Subcutaneous abdominal adipose tissue (tissue), 5 donors: ENCODE results near the gene TRIM32.

Experiments used
- H3K27ac ChIP-seq: one replicate; pipeline ENCODE4 v1.7.0; 2013; ENCODE audit warnings: low read depth, mild to moderate bottlenecking, inconsistent platforms, low read length, moderate library complexity
- H3K27me3 ChIP-seq, 5 donors: one replicate each; pipeline ENCODE4 v1.7.0; 2013; ENCODE audit warnings: low read length in 5 of 5, inconsistent platforms in 1 of 5; ENCODE audit not compliant: control insufficient read depth in 5 of 5, insufficient read depth in 4 of 5
- H3K36me3 ChIP-seq, 5 donors: one replicate each; pipeline ENCODE4 v1.7.0; 2013; ENCODE audit warnings: low read length in 5 of 5; ENCODE audit not compliant: control insufficient read depth in 5 of 5, insufficient read depth in 5 of 5
- H3K4me1 ChIP-seq, 5 donors: one replicate each; pipeline ENCODE4 v1.7.0; 2013; ENCODE audit warnings: low read length in 5 of 5, mild to moderate bottlenecking in 3 of 5, moderate library complexity in 1 of 5; ENCODE audit not compliant: control insufficient read depth in 5 of 5, insufficient read depth in 5 of 5
- H3K4me3 ChIP-seq, 5 donors: one replicate each; pipeline ENCODE4 v1.7.0; 2013; ENCODE audit warnings: low read length in 5 of 5, low read depth in 1 of 5
- H3K9ac ChIP-seq, 5 donors: one replicate each; pipeline ENCODE4 v1.7.0; 2013; ENCODE audit warnings: low read length in 5 of 5, mild to moderate bottlenecking in 4 of 5, moderate library complexity in 3 of 5
- H3K9me3 ChIP-seq, 5 donors: one replicate each; pipeline ENCODE4 v1.7.0; 2013; ENCODE audit warnings: low read length in 5 of 5; ENCODE audit not compliant: control insufficient read depth in 5 of 5
- donor health status: healthy.
- donor health status: healthy.
- donor health status: healthy.
- donor health status: healthy.
- donor health status: healthy.

The TRIM32 gene

DNA sequence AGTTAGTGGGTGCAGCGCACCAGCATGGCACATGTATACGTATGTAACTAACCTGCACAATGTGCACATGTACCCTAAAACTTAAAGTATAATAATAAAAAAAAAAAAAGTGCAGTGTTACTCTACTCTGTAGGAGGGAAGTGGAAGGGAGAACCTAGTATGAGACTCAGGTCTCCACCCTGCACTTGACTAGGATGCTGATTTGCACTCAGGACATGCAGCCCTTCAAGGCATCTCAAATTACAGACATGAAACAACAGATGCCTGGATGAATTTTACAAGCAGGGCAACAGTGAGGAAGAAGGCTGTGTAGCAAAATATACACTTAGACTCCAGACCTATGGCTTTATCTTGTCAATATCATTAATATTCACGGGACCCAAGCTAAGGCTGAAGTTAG is 16.5 kb downstream of the TRIM32 start:
- Histone ChIP-seq H3K36me3 (peaks cover 12 to 22% (median 17%) of the 10 kb centered on the region in 5 donors), H3K4me3 (no peak overlapping the region), H3K9me3 (no peaks in the 10 kb centered on the region), H3K9ac (no peak overlapping the region), H3K27me3 (no peaks in the 10 kb centered on the region), H3K27ac (no peak overlapping the region), H3K4me1 (no peaks in the 10 kb centered on the region)

DNA sequence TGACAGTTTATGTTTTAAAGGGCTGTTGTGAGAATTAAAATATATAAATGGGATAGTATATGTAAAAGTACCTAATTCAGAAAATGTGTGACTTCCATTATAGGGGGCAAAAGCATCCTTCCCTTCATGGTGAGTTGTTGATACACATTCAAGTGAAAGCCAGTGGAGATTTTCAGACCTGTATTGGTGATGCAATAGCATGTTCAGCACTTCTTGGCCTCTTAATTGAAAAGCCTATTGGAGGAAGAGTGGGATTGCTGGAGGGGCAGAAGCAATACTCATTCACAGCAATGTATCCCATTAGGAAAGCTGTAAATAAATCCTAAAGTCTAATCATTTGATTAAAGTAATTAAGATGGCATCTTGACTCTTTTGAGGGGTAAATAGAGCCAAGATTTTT is 17.4 kb downstream of the TRIM32 start:
- peaks cover 7 to 14% (median 12%) of the 10 kb centered on the region in 5 donors for H3K36me3 ChIP-seq
- no peaks in the 10 kb centered on the region for H3K9me3 ChIP-seq
- no peaks in the 10 kb centered on the region for H3K27me3 ChIP-seq
- H3K4me3 ChIP-seq, result no peak overlapping the region
- H3K27ac ChIP-seq, result no peak overlapping the region
- H3K9ac ChIP-seq, result no peak overlapping the region
- no peaks in the 10 kb centered on the region for H3K4me1 ChIP-seq

DNA sequence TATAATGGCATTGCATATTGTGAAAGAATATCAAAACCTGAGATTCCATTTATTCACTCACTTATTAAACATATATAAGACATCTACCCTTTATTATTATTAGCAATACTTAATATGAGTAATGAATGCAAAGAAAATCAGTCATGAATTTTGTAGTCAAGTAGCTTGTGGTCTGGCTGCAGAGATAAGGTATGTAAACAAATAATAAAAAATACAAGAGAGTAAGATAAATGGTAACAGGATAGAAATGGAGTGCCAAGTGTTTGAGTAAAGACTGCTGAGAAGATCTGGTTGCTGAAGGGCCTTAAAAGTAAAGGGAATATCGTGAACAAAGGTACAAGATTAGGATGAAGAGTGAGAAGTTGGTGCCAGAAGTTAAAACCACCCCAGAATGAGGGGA is 18.4 kb downstream of the TRIM32 start:
- Histone ChIP-seq H3K27me3 (no peaks in the 10 kb centered on the region), H3K4me3 (no peak overlapping the region), H3K36me3 (peaks cover 0 to 7% (median 3%) of the 10 kb centered on the region in 5 donors), H3K9ac (no peak overlapping the region), H3K9me3 (no peaks in the 10 kb centered on the region), H3K4me1 (no peaks in the 10 kb centered on the region), H3K27ac (no peak overlapping the region)

DNA sequence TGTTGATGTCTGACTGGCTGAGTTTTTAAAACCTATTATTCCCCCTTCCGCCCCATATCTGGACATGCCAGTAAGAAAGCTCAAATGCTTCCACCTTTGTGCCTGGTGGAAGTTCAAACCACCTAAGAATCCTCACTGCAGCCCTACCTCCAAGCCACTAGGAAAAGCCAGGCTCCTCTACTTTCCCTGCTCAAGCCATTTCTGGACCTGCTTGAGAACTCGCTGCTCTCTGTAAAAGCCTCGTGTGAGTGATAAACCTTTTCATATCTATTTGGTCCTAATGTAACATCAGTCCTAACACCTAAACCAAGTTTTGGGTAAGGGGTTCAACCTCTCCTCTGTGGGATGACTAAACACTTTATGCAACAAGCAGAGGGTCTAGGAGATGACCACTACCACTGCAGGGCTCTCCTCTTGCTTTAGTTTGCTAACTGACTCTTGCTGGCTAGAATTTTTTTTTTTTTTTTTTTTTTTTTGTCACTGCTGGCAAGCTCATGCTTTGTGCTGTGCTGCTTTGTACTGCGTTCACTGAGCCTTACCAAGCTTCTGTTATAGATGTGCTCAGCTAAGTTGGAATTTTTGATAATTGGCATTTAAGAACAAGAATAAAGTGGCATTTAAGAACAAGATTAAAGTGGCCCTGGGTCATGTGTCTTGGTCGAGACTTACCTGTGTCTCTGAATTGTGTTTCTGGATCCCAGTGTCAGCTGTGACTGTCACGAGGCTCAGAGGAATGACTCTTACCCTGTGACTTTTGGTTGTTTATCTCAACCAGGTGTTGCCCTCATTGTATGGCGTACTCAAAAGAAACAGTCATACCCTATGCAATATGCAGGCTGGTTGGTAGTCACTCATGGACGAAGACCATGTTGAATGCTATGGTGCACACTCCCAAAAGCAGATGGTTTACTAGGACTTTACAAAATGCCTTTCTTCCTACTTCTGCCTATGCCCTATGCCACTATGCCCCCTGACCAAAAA is 19.5 kb downstream of the TRIM32 start:
- H3K9ac ChIP-seq, result no peak overlapping the region
- H3K4me1 ChIP-seq, result no peaks in the 10 kb centered on the region
- H3K36me3 ChIP-seq, result peaks cover 0 to 3% (median 0%) of the 10 kb centered on the region in 5 donors
- H3K4me3 ChIP-seq, result no peak overlapping the region
- no peaks in the 10 kb centered on the region for H3K27me3 ChIP-seq
- no peak overlapping the region for H3K27ac ChIP-seq
- H3K9me3 ChIP-seq, result no peaks in the 10 kb centered on the region

DNA sequence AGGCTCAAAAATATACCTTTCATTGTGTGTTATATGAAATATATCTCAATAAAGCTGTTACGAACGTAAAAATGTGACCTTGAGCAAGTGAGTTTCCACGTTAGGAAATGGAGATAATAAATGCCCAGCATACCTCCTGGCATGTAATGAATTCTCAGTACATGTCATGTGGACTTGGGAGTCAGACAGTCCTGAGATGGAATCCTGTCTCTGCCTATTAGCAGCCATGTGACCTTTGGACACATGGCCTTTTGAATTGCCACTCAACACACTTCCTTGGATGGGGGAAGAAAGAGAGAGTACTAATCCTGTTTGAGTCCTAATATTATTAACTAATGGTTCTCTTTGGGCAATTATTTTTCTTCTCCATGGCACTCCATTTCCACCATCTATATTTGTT is 25.7 kb downstream of the TRIM32 start:
- H3K9me3 ChIP-seq, result no peaks in the 10 kb centered on the region
- H3K4me3 ChIP-seq, result no peak overlapping the region
- no peak overlapping the region for H3K9ac ChIP-seq
- H3K36me3 ChIP-seq, result no peaks in the 10 kb centered on the region
- no peak overlapping the region for H3K27ac ChIP-seq
- H3K4me1 ChIP-seq, result peaks cover 0 to 15% (median 4%) of the 10 kb centered on the region in 5 donors
- no peaks in the 10 kb centered on the region for H3K27me3 ChIP-seq

DNA sequence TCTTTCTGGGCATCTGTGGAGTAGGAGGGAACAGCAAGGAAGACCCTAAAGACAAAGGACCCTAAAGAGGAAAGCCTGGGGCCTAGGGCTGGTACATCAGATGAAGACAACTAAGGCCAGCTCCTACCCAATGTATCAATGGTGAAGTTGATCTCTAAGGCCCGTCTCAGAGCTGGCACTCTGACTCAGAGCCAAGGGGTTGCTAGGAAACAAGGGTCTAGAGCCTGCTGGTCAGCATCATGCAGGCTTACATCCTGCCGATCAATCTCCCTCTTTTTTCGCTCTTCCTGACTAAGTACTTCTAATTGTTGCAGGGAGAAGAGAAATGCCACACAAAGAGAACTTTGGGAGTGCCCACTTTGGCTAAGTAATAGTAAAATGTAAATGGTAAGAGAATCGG is 26.2 kb downstream of the TRIM32 start:
- no peak overlapping the region for H3K9ac ChIP-seq
- peaks cover 0 to 15% (median 4%) of the 10 kb centered on the region in 5 donors for H3K4me1 ChIP-seq
- no peak overlapping the region for H3K27ac ChIP-seq
- H3K4me3 ChIP-seq, result no peak overlapping the region
- no peaks in the 10 kb centered on the region for H3K9me3 ChIP-seq
- H3K27me3 ChIP-seq, result no peaks in the 10 kb centered on the region
- H3K36me3 ChIP-seq, result no peaks in the 10 kb centered on the region

DNA sequence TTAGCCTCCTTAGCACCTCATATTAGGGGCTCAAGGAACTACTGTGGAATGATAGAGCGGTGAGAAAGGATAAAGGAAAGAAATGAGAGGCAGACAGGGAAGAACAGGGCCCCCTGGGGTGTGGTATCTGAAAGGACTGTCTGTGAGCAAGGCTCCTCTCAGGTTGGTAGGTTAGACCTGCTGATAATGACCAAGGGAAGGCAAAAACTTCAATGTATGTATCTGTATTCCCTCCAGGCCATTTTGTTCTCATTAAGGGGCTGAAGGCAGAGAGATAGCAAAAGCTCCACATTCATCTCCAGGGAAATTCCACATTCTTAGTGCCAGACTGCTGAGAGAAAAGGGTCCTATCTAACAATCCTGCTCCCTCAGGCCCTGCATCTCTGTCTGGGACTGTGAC is 28.6 kb downstream of the TRIM32 start:
- Histone ChIP-seq H3K9me3 (no peaks in the 10 kb centered on the region), H3K36me3 (no peaks in the 10 kb centered on the region), H3K27ac (no peak overlapping the region), H3K9ac (no peak overlapping the region), H3K4me3 (no peak overlapping the region), H3K27me3 (no peaks in the 10 kb centered on the region), H3K4me1 (peaks cover 0 to 15% (median 4%) of the 10 kb centered on the region in 5 donors)

DNA sequence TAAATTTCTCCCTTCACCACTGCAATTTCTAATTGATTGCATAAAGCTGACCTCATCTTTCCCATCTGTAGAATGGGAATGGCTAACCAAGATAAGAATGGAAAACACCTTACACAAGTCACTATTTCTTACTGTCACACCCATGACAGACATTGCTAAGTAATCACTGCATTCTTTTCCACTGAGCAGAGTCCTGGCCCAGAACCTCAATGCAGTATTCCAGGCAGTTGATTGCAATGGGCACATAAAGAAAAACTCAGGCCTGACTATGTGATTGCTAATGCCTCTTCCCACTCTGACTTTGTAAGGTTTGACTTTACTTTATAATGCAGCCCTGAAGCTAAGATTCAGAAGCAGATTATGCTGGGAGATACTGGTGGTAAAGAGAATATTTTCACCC is 29.3 kb downstream of the TRIM32 start:
- no peaks in the 10 kb centered on the region for H3K36me3 ChIP-seq
- no peaks in the 10 kb centered on the region for H3K27me3 ChIP-seq
- H3K9me3 ChIP-seq, result no peaks in the 10 kb centered on the region
- no peak overlapping the region for H3K27ac ChIP-seq
- H3K9ac ChIP-seq, result no peak overlapping the region
- peaks cover 0 to 15% (median 4%) of the 10 kb centered on the region in 5 donors for H3K4me1 ChIP-seq
- H3K4me3 ChIP-seq, result no peak overlapping the region

DNA sequence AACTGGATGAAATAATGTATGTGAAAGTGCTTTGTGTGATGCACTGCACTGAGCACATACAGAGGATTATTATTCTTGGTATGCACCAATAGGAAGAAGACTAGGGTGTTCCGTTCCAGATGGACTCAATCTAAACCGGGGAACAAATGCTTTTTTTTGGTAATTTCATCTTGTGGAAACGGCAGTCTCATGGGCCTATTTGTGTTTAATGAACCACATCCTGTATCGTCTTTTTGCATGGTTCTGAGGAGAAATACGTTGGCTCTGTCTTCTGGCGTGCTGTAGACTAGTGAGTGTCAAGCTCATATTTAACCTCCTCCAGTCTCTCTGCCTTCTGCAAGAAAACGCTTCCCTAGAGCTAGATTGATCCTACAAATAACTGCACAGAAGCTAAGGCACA is 30.0 kb downstream of the TRIM32 start:
- Histone ChIP-seq H3K27me3 (no peaks in the 10 kb centered on the region), H3K36me3 (no peaks in the 10 kb centered on the region), H3K27ac (no peak overlapping the region), H3K4me3 (no peak overlapping the region), H3K9me3 (no peaks in the 10 kb centered on the region), H3K9ac (no peak overlapping the region), H3K4me1 (peaks cover 0 to 15% (median 4%) of the 10 kb centered on the region in 5 donors)

DNA sequence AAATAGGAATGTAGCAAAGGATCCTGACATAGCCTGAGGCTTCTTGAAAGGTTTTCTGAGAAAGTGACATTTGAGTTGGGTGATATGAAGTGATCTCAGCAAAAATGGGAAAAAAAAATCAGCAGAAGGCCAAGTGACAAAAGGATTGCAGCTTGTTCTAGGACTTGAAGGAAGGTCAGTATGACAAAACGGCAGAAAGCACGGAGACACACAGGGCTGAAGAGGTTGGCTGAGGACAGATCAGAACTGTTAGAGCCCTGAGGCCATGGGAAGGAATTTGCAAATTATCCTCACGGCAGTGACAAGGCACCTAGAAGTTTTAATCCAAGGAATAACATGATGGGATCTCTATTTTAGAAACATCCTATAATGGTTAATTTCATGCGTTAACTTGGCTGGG is 31.0 kb downstream of the TRIM32 start:
- H3K27me3 ChIP-seq, result no peaks in the 10 kb centered on the region
- H3K4me1 ChIP-seq, result peaks cover 0 to 15% (median 4%) of the 10 kb centered on the region in 5 donors
- H3K4me3 ChIP-seq, result no peak overlapping the region
- H3K36me3 ChIP-seq, result no peaks in the 10 kb centered on the region
- H3K9ac ChIP-seq, result no peak overlapping the region
- no peak overlapping the region for H3K27ac ChIP-seq
- H3K9me3 ChIP-seq, result no peaks in the 10 kb centered on the region
